GM12875 (cell line): Measurements from ENCODE around the gene SPATA13.

ENCODE experiments used
- H3K4me3 ChIP-seq: one replicate; pipeline ENCODE4 v1.5.1; 2011; ENCODE audit warnings: low read depth, low read length, control low read depth
- TF ChIP-seq, protein P1 (sequence below): IDR thresholded peaks from 2 replicates; pipeline ENCODE4 v1.5.1; 2011; ENCODE audit warnings: low read depth, mild to moderate bottlenecking, control low read depth, inconsistent platforms, low read length, moderate library complexity, borderline replicate concordance; ENCODE audit not compliant: insufficient read depth

The SPATA13 gene

DNA sequence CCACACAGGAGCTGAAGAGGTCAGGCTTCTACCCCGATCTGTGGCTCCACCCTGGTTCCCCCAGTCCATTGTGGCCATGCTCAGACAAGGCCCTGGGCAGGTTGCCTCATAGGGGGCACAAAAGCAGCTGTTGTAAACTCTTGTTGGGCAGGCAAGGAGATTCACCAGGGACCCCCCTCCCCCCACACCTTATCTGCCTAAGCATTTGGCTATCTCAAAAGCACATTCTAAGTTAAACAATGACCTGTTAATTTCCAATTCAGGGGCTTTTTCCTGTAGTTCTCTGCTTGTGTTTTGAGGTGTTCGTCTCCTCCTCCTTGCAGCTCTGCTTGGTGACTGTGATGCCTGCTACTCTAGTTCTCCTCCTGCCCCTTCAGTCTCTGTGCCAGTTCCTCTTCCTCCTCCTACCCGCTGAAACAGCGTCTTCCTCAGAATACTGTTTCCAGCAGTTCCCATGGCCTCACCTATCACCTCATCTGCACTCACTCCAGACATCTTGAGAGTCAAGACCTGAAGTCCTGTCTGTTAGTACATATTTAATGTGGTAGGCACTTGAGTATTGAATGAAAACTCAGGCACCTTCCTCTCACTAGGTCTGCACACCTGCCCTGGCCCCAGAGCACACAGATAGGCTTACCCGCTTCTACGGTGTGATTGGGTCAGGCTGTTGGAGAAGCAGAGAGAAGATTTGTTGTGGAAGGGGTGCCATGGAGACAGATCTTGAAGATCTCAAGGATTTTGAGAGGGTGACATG, 31.7 kb downstream of the SPATA13 start:
- TF ChIP-seq, protein P1, sequence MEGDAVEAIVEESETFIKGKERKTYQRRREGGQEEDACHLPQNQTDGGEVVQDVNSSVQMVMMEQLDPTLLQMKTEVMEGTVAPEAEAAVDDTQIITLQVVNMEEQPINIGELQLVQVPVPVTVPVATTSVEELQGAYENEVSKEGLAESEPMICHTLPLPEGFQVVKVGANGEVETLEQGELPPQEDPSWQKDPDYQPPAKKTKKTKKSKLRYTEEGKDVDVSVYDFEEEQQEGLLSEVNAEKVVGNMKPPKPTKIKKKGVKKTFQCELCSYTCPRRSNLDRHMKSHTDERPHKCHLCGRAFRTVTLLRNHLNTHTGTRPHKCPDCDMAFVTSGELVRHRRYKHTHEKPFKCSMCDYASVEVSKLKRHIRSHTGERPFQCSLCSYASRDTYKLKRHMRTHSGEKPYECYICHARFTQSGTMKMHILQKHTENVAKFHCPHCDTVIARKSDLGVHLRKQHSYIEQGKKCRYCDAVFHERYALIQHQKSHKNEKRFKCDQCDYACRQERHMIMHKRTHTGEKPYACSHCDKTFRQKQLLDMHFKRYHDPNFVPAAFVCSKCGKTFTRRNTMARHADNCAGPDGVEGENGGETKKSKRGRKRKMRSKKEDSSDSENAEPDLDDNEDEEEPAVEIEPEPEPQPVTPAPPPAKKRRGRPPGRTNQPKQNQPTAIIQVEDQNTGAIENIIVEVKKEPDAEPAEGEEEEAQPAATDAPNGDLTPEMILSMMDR, result no peak
- H3K4me3 ChIP-seq, result no peak overlapping the region

DNA sequence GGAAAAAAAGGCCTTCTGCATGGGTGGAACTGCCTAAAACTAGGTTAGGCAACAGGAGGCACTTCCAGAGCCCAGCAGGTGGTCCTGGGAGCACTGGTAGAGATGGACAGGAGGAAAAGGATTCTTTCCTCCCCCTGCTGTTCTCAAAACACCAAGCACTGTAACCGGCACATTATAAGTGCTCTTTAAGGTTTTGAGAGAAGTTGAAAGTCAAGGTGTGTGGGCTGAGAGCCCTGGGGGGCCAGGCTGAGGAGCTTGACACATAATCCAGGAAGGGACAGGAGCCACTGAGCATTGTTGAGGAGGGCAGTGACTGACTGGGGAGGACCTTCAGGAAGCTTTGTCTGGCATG, 32.3 kb downstream of the SPATA13 start:
- TF ChIP-seq, protein P1, result no peak
- H3K4me3 ChIP-seq, result no peak overlapping the region

DNA sequence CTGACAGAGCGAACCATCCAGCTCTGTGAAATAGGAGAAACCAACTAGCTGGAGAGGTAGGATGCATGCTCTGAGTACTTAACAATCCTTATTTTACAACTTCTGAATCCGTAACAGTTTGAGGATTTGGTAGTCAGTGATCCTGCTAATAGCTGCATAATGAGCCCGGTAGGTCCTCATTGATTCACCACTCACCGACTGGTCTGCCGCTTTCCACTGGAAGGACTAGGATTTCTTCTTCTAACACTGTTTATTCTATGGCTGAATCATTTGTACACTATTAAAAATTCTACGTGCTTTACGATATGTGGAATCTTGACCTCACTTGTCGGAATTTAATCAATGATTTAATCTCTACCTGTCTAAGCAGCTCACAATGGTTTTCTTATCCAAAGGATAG, 33.9 kb downstream of the SPATA13 start:
- no peak overlapping the region for H3K4me3 ChIP-seq
- TF ChIP-seq, protein P1, result no peak

DNA sequence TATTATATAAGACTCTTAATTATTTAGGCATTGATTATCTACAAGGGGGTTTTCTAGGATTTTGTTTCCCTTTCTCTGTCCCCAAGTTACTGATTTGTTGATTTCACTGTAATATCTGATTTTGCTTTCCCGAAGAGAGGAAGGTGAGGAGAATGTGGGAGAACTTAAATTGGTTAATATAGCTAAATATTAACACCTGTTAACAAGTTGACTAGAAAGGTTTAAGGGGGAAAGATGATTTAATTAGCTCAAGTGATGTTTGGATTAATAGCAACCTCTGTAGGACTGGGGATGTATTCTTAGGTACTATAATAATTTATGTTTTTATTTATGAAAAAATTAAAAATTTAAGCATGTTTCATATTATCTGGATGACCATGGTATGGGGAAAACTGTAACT, 35.1 kb downstream of the SPATA13 start:
- TF ChIP-seq, protein P1, result no peak
- no peak overlapping the region for H3K4me3 ChIP-seq

DNA sequence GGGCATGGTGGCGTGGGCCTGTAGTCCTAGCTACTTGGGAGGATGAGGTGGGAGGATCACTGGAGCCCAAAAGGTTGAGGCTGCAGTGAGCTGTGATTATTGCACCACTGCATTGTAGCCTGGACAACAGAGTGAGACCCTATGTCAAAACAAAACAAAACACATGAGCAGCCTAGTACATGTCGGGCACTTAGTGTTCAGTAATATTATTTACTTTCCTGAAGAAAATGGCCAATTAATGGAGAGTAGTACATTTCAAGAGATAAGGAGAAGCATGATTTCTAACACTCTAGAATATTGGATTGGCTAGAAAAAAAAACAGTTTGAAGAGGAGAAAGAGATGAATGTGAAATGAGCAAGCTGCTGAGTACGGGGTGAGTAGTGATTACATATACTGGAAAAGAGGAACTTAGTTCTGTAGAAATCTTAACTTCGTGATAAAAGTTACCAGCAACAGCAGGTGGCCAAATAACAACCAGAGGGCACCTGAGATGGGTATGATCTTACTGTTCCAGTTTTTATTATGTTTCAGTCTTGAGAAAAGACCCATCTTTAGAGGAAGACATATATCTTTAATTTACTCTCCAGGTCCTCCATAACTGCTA, 36.2 kb downstream of the SPATA13 start:
- no peak overlapping the region for H3K4me3 ChIP-seq
- TF ChIP-seq, protein P1, result no peak

DNA sequence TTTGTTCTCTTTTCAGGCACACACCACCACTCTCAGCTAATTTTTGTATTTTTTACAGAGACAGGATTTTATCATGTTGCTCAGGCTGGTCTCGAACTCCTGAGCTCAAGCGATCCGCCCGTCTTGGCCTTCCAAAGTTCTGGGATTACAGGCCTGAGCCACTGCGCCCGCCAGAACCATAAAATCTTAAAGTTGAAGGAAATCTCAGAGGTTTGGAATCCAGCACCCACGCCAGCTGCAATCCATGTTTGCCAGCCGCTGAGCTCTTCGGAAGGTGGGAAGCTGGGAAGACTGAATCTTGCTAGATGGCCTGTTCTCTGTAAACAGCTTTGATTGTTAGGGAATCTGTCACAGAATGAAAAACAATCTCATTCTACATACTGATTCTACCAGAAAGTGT, 38.5 kb downstream of the SPATA13 start:
- TF ChIP-seq, protein P1, result no peak
- no peak overlapping the region for H3K4me3 ChIP-seq

DNA sequence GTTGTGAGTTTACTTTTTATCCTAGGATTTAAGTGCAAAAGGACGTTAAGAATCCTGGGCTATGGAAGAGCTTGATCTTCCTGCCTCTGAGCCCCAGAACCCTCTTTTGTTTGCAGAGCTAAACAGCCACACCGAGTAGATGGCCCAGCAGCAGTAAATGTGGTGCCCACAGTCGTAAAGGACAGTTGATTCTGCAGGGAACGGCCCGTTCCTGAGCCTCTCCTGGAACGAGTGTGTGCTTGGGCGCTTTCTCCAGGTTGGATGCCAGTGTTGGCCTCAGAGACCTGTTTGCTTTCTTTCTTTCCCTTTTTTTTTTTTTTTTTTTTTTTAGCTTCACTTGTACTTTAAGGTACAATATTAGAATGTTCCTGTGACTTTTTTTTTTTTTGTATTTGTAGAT, 41.7 kb downstream of the SPATA13 start:
- TF ChIP-seq, protein P1, result no peak
- no peak overlapping the region for H3K4me3 ChIP-seq
